H9 (cell line): ENCODE data around the gene PRDM1. TPM values are rescaled to one million over a fixed set of nuclear protein-coding genes. Genes with fewer than 3 reads are reported as not detected.
A peak's percentile ranks its signal among the peaks of the same experiment; 100 is the strongest.

Source experiments
- DNase-seq: peaks from one replicate; pipeline ENCODE4 v3.0.0-alpha.2; 2017
- H2AFZ ChIP-seq: one replicate; pipeline ENCODE4 v1.6.1; 2013; ENCODE audit warnings: mild to moderate bottlenecking, low read length, control low read depth, moderate library complexity
- H2AK5ac ChIP-seq: 2 replicates; pipeline ENCODE4 v1.6.1; 2013; ENCODE audit warnings: low read length, control low read depth, mixed read lengths; ENCODE audit not compliant: insufficient read length
- H2BK120ac ChIP-seq: one replicate; pipeline ENCODE4 v1.6.1; 2013; ENCODE audit warnings: low read depth, mild to moderate bottlenecking, low read length, control low read depth, inconsistent platforms; ENCODE audit not compliant: poor library complexity, severe bottlenecking
- H2BK12ac ChIP-seq: 2 replicates; pipeline ENCODE4 v1.6.1; 2013; ENCODE audit warnings: low read length, control low read depth, mixed read lengths, low read depth; ENCODE audit not compliant: insufficient read length
- H2BK15ac ChIP-seq: 2 replicates; pipeline ENCODE4 v1.6.1; 2013; ENCODE audit warnings: low read depth, low read length, control low read depth
- H2BK20ac ChIP-seq: one replicate; pipeline ENCODE4 v1.6.1; 2013; ENCODE audit warnings: low read depth, mild to moderate bottlenecking, low read length, control low read depth, inconsistent platforms; ENCODE audit not compliant: poor library complexity, severe bottlenecking
- H2BK5ac ChIP-seq: 2 replicates; pipeline ENCODE4 v1.6.1; 2013; ENCODE audit warnings: low read length, control low read depth, mixed read lengths; ENCODE audit not compliant: insufficient read length
- H3K14ac ChIP-seq: 2 replicates; pipeline ENCODE4 v1.6.1; 2013; ENCODE audit warnings: low read length, control low read depth; ENCODE audit not compliant: insufficient read depth
- H3K18ac ChIP-seq: 2 replicates; pipeline ENCODE4 v1.6.1; 2013; ENCODE audit warnings: low read depth, mild to moderate bottlenecking, mixed read lengths, low read length, control low read depth; ENCODE audit not compliant: insufficient read length
- H3K23ac ChIP-seq: 2 replicates; pipeline ENCODE4 v1.6.1; 2013; ENCODE audit warnings: low read length, control low read depth, mixed read lengths, low read depth; ENCODE audit not compliant: insufficient read length
- H3K23me2 ChIP-seq: 2 replicates; pipeline ENCODE4 v1.6.1; 2013; ENCODE audit warnings: low read depth, mild to moderate bottlenecking, mixed read lengths, low read length, control low read depth; ENCODE audit not compliant: insufficient read length, poor library complexity, severe bottlenecking
- H3K27ac ChIP-seq: 2 replicates; pipeline ENCODE4 v1.5.1; 2013; ENCODE audit warnings: low read length, control low read depth, mixed read lengths, low read depth; ENCODE audit not compliant: insufficient read length
- H3K27me3 ChIP-seq: 2 replicates; pipeline ENCODE4 v1.6.1; 2013; ENCODE audit warnings: low read length, control low read depth, inconsistent platforms; ENCODE audit not compliant: insufficient read depth
- H3K4ac ChIP-seq: 2 replicates; pipeline ENCODE4 v1.6.1; 2013; ENCODE audit warnings: low read depth, mild to moderate bottlenecking, control low read depth, inconsistent platforms, low read length, moderate library complexity
- H3K4me1 ChIP-seq: 2 replicates; pipeline ENCODE4 v1.6.1; 2013; ENCODE audit warnings: low read length, control low read depth, inconsistent platforms; ENCODE audit not compliant: insufficient read depth
- H3K4me2 ChIP-seq: 2 replicates; pipeline ENCODE4 v1.6.1; 2013; ENCODE audit warnings: low read length, control low read depth, mixed read lengths; ENCODE audit not compliant: insufficient read length, insufficient read depth
- H3K56ac ChIP-seq: 2 replicates; pipeline ENCODE4 v1.6.1; 2013; ENCODE audit warnings: low read depth, mild to moderate bottlenecking, mixed read lengths, low read length, control low read depth; ENCODE audit not compliant: insufficient read length
- H3K79me1 ChIP-seq: 2 replicates; pipeline ENCODE4 v1.6.1; 2013; ENCODE audit warnings: low read depth, mild to moderate bottlenecking, moderate library complexity, low read length, control low read depth, inconsistent platforms; ENCODE audit not compliant: insufficient read depth, poor library complexity, severe bottlenecking
- H3K79me2 ChIP-seq: 2 replicates; pipeline ENCODE4 v1.6.1; 2013; ENCODE audit warnings: low read length, control low read depth, inconsistent platforms; ENCODE audit not compliant: insufficient read depth
- H3K9ac ChIP-seq: 2 replicates; pipeline ENCODE4 v1.6.1; 2013; ENCODE audit warnings: low read length, control low read depth, mixed read lengths; ENCODE audit not compliant: insufficient read length; ENCODE audit errors: extremely low read depth
- H3K9me3 ChIP-seq: one replicate; pipeline ENCODE4 v1.6.1; 2013; ENCODE audit warnings: low read depth, low read length, inconsistent platforms; ENCODE audit not compliant: control insufficient read depth
- H3T11ph ChIP-seq: one replicate; pipeline ENCODE4 v1.6.1; 2013; ENCODE audit warnings: mild to moderate bottlenecking, low read length, control low read depth, inconsistent platforms
- H4K20me1 ChIP-seq: one replicate; pipeline ENCODE4 v1.6.1; 2013; ENCODE audit not compliant: control insufficient read depth, insufficient read length, insufficient read depth
- H4K5ac ChIP-seq: 2 replicates; pipeline ENCODE4 v1.6.1; 2013; ENCODE audit warnings: low read depth, mild to moderate bottlenecking, mixed read lengths, low read length, control low read depth; ENCODE audit not compliant: insufficient read length
- H4K8ac ChIP-seq: replicated peaks from 2 replicates; pipeline ENCODE4 v1.6.1; 2013; ENCODE audit warnings: low read length, control low read depth, mixed read lengths, low read depth; ENCODE audit not compliant: insufficient read length
- H4K91ac ChIP-seq: 2 replicates; pipeline ENCODE4 v1.6.1; 2013; ENCODE audit warnings: low read depth, mild to moderate bottlenecking, moderate library complexity, mixed read lengths, low read length, control low read depth; ENCODE audit not compliant: insufficient read length
- H3K27ac Mint-ChIP-seq, 3 experiments: 2 replicates in 2 of 3; 3 replicates in 1 of 3; pipeline ENCODE4 v1.8.0; 2020 to 2021; ENCODE audit warnings: mixed read lengths in 3 of 3, mild to moderate bottlenecking in 1 of 3, moderate library complexity in 1 of 3
- H3K27me3 Mint-ChIP-seq: 2 replicates; pipeline ENCODE4 v1.8.0; 2021; ENCODE audit warnings: low read depth, mild to moderate bottlenecking, moderate library complexity, mixed read lengths
- H3K36me3 Mint-ChIP-seq, 3 experiments: 2 replicates in 2 of 3; 3 replicates in 1 of 3; pipeline ENCODE4 v1.8.0; 2020 to 2021; ENCODE audit warnings: low read depth in 3 of 3, mixed read lengths in 3 of 3; ENCODE audit not compliant: insufficient read depth in 1 of 3
- H3K4me1 Mint-ChIP-seq, 2 experiments: 2 replicates each; pipeline ENCODE4 v1.8.0; 2020; ENCODE audit warnings: mixed read lengths in 2 of 2
- H3K4me3 Mint-ChIP-seq, 2 experiments: 2 replicates in 1 of 2; 3 replicates in 1 of 2; pipeline ENCODE4 v1.8.0; 2020 to 2021; ENCODE audit warnings: mild to moderate bottlenecking in 2 of 2, mixed read lengths in 2 of 2, moderate library complexity in 1 of 2
- H3K9me3 Mint-ChIP-seq, 2 experiments: 2 replicates in 1 of 2; 3 replicates in 1 of 2; pipeline ENCODE4 v1.8.0; 2020; ENCODE audit warnings: mild to moderate bottlenecking in 2 of 2, mixed read lengths in 2 of 2, moderate library complexity in 1 of 2
- CTCF ChIP-seq: fragments of 200-600 bp; sonication (generic); conservative IDR thresholded peaks from 3 replicates; pipeline ENCODE4 v1.8.0; 2021; ENCODE audit warnings: antibody characterized with exemption, mild to moderate bottlenecking
- WGBS: extraction: QIAGEN DNeasy Blood & Tissue Kit; methylation state at CpG from one replicate; pipeline ENCODE4 v1.1.7; 2013; ENCODE audit warnings: missing lambda C conversion rate, low lambda C conversion rate, mixed read lengths; ENCODE audit not compliant: insufficient read length; ENCODE audit errors: extremely low coverage; 5-methylcytosine and 5-hydroxymethylcytosine counted together
- total RNA-seq: library from RNA; stranded (reverse); gene quantifications from 2 replicates; pipeline ENCODE4 v1.2.1, GENCODE V29; 2021

PRDM1 gene
- total RNA-seq, 1 experiment from 2014 or later, result 2.9 TPM

- Mint-ChIP-seq H3K27me3 (no peaks in the 10 kb centered on the region), H3K4me3 (no peak overlapping the region), H3K9me3 (no peaks in the 10 kb centered on the region), H3K4me1 (no peaks in the 10 kb centered on the region; a peak in 1 of 4 replicates), H3K36me3 (no peaks in the 10 kb centered on the region), H3K27ac (peak overlapping the region in 1 of 3 experiments; percentile 53; a peak in 1 of 7 replicates)
- Histone ChIP-seq H2BK15ac (no peak overlapping the region), H2BK12ac (no peak overlapping the region), H2BK120ac (no peak overlapping the region), H3T11ph (no peak overlapping the region), H3K9ac (no peak overlapping the region), H2BK5ac (no peak overlapping the region), H4K20me1 (no peaks in the 10 kb centered on the region), H3K4me1 (no peaks in the 10 kb centered on the region), H3K4ac (no peak overlapping the region), H2BK20ac (no peak overlapping the region), H3K9me3 (no peaks in the 10 kb centered on the region), H3K27ac (no peak overlapping the region), H2AK5ac (no peak overlapping the region), H4K91ac (no peak overlapping the region), H2AFZ (no peak overlapping the region), H3K23ac (no peak overlapping the region), H3K27me3 (no peaks in the 10 kb centered on the region), H4K5ac (no peak overlapping the region), H4K8ac (no peak overlapping the region), H3K79me1 (no peaks in the 10 kb centered on the region), H3K23me2 (no peaks in the 10 kb centered on the region), H3K14ac (no peak overlapping the region), H3K79me2 (no peaks in the 10 kb centered on the region), H3K4me2 (no peak overlapping the region), H3K56ac (no peak overlapping the region), H3K18ac (no peak overlapping the region)
- TF ChIP-seq CTCF, result no peak
- no CpG with 5 or more reads among the region's 9 CpGs for WGBS
- DNase-seq, result no peak
Measured at GRCh38 chr6:106128981-106129781, 43.0 kb downstream of the PRDM1 start.
